ENCODE data around the gene SLC16A1. TPM values are rescaled to one million over a fixed set of nuclear protein-coding genes. Genes with fewer than 3 reads are reported as not detected.
A peak's percentile ranks its signal among the peaks of the same experiment; 100 is the strongest.

The SLC16A1 gene
- total and polyA plus RNA-seq, 10 of the 15 experiments (the other 5 are each of a cell fraction or from before 2014, with no cell fraction given) = 39.0 to 106 (median 65.8) TPM

DNA sequence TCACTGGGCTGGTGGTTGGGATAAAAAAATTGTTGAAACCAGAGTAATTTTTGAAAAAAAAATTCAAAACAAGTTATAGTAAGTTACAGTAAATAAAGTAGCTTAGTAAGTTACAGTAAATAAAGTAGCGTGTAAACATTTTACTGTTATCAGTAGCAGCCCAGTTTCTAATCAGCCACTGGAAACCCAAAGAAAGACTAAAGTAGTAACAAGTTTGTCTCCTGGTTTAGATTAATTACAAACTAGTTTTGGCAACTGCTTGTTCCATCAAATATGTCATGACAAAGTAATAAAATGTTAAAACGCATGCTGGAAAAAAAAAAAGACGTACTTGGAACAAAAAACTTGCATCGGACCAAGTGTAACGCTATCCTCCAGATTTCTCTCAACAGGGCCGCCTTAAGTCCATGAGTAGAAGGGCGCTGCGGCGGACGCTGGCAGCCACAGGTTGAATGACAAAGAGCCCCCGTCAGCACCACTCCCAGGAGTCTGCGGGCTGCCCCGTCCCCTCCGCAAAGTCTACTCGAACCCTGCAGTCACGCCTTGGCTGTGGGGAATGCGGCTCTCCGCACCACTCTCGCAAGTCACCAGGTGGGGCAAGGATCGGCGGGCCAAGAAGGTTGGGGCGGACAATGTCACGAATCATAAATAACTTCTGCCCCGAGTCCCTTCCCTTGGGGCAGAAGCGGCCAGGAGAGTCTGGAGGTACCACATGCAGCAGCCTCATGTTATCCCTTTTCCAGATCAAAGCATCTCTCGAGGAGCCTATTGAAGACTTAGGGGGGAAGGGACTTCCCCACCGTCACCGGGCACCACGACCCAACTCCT lies 837 bp downstream of the SLC16A1 start (continued):
- TF ChIP-seq CREB1 (IDR thresholded peaks at IDR 0.05; ENCODE audit: low read depth) (peak; percentile 31; the same call in 1 of the 2 replicates), ZNF217 (IDR thresholded peaks at IDR 0.05) (no peak), BHLHE40 (IDR thresholded peaks at IDR 0.05; ENCODE audit: borderline replicate concordance in 1 of 2, low read depth in 2 of 2, low read length in 1 of 2) (peak in 1 of 2 experiments; percentile 37; a peak in 2 of 4 replicates), IRF5 (IDR thresholded peaks at IDR 0.05; ENCODE audit: borderline replicate concordance) (0 out of 2 replicates have a peak, but pooled peaks have one; percentile 32), TCF12 (IDR thresholded peaks at IDR 0.05; ENCODE audit: low read depth, low read length) (peak; percentile 47; the same call in 1 of the 2 replicates), NBN (IDR thresholded peaks at IDR 0.05) (peak; percentile 11; the same call in 1 of the 2 replicates)

DNA sequence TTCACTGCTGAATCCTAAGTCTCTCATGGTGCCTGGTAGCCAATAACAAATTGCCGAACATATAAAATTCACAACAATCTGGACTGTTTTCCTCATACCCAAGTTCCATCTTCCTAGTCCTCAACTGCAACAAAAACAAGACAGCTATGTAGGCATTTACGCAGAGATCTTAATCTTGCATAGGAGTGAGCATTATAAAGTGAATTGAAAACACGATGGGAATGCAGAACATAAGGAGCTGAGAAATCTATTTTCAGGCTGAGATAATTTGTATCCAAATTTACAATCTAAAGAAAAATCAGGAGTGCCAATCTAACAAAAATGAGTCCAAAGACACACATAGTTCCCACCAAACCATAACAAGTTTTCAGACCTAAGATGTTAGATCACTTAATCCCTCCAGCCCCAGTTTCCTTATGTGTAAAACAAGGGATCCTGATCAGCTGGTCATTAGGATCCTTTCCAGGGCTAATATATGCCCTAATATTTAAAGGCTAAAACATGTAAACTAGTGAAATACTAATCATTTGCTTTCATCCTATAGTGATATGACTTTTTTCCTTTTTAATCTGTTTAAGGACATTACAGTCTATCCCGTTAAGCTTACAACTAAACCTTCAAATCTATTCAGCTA lies 1.9 kb downstream of the SLC16A1 start:
- peak overlapping the region; percentile 94 for H3K9ac ChIP-seq (ENCODE audit: control insufficient read depth, insufficient read depth, low read length)
- no peak overlapping the region for H2AFZ ChIP-seq (ENCODE audit: control insufficient read depth, low read depth, low read length)
- ChIA-PET POLR2A (interaction anchor here (0.5 to 2.9 kb wide), 9 partner anchors 14 to 809 kb away, joined by 3 to 25 read pairs (median 6); partner anchors contain the start of gene LRIG2), SMC1A (ENCODE audit: uncharacterized antibody, unreplicated experiment) (interaction anchor here (0.5 to 6.4 kb wide), 15 partner anchors 12 to 136 kb away, joined by 3 to 80 read pairs (median 4); partner anchors contain the start of gene LRIG2), CTCF (interaction anchor here (0.8 to 6.0 kb wide), 10 partner anchors 9 to 238 kb away, joined by 3 to 47 read pairs (median 6); partner anchors contain the start of gene LRIG2), RAD21 (ENCODE audit: unreplicated experiment) (interaction anchor here (0.8 to 5.6 kb wide), 9 partner anchors 18 to 1200 kb away, joined by 3 to 53 read pairs (median 4); partner anchors contain the start of genes LRIG2 and PPM1J)
- in situ Hi-C loops (cut with MboI) (loop anchor here (25.0 kb wide), 1 partner anchor 1783 kb away; no protein-coding TSS in a partner anchor), intact Hi-C loops (cut with micrococcal nuclease; ENCODE audit: unreplicated experiment) (loop anchor here (2.0 kb wide), 2 partner anchors 73 to 89 kb away; no protein-coding TSS in a partner anchor)
- FAIRE-seq (no peak), ATAC-seq (no peak), DNase-seq (ENCODE audit: low read depth, low spot score) (no peak)
- H3K4me3 ChIP-seq = peak overlapping the region; percentile 82
- H3K27ac ChIP-seq (ENCODE audit: control insufficient read depth, insufficient read depth) = peak overlapping the region; percentile 93
- BruUV-seq (replicated peaks) = no TSS peak
- 74% methylated on average over 4 of the region's 4 CpGs for WGBS (ENCODE audit: insufficient coverage, insufficient replicate concordance, low lambda C conversion rate, missing lambda C conversion rate)
- H3K9me3 ChIP-seq (replicated peaks; ENCODE audit: control insufficient read depth, insufficient read depth, low read length) = no peaks in the 10 kb centered on the region
- H3K4me2 ChIP-seq (ENCODE audit: control insufficient read depth, insufficient read depth) = peak overlapping the region; percentile 87
- no peaks in the 10 kb centered on the region for H4K20me1 ChIP-seq (ENCODE audit: control insufficient read depth, insufficient read depth)
- no peaks in the 10 kb centered on the region for H3K36me3 ChIP-seq (ENCODE audit: control insufficient read depth in 2 of 2, insufficient read depth in 2 of 2, low read length in 1 of 2)
- no peaks in the 10 kb centered on the region for H3K27me3 ChIP-seq (replicated peaks in 1 of 2; ENCODE audit: control insufficient read depth in 2 of 2, insufficient read depth in 2 of 2, low read length in 1 of 2)
- H3K4me1 ChIP-seq (ENCODE audit: control insufficient read depth, insufficient read depth, low read length) = no peaks in the 10 kb centered on the region
- peaks cover 93% of the 10 kb centered on the region for H3K79me2 ChIP-seq (ENCODE audit: control insufficient read depth, insufficient read depth, low read length)
- no peak for TF ChIP-seq ZNF274 (IDR thresholded peaks at IDR 0.05; ENCODE audit: insufficient read depth, insufficient read length)
- TF ChIP-seq IRF3 (IDR thresholded peaks at IDR 0.05) = no peak
- no peak for TF ChIP-seq CHD1 (IDR thresholded peaks at IDR 0.05; ENCODE audit: low read depth, low read length)
- TF ChIP-seq MTA2 (IDR thresholded peaks at IDR 0.05; ENCODE audit: low read depth) = no peak
- TF ChIP-seq IKZF1 (conservative IDR thresholded peaks at IDR 0.05) = no peak
- no peak for TF ChIP-seq BCL3 (IDR thresholded peaks at IDR 0.05; ENCODE audit: borderline replicate concordance, insufficient read depth, low read depth, low read length, poor library complexity, severe bottlenecking)
